ENCODE measurements around the gene PPP2R2B. TPM values are rescaled to one million over a fixed set of nuclear protein-coding genes. Genes with fewer than 3 reads are reported as not detected.

PPP2R2B gene
- polyA plus RNA-seq, 1 experiment: 0.58 TPM

GRCh38 chr5:146778795-146779194 lies 99.8 kb downstream of the PPP2R2B start:
- Histone ChIP-seq H3K4me3 (ENCODE audit: low read depth, low read length) (no peak overlapping the region), H3K27me3 (ENCODE audit: control insufficient read depth, insufficient read depth, low read length) (no peaks in the 10 kb centered on the region), H3K36me3 (ENCODE audit: control insufficient read depth, insufficient read depth, low read length) (no peaks in the 10 kb centered on the region)
- DNase-seq (ENCODE audit: low read depth): no peak
- ChIA-PET POLR2A (no interaction called here), CTCF (no interaction called here)
- TF ChIP-seq, protein P1, sequence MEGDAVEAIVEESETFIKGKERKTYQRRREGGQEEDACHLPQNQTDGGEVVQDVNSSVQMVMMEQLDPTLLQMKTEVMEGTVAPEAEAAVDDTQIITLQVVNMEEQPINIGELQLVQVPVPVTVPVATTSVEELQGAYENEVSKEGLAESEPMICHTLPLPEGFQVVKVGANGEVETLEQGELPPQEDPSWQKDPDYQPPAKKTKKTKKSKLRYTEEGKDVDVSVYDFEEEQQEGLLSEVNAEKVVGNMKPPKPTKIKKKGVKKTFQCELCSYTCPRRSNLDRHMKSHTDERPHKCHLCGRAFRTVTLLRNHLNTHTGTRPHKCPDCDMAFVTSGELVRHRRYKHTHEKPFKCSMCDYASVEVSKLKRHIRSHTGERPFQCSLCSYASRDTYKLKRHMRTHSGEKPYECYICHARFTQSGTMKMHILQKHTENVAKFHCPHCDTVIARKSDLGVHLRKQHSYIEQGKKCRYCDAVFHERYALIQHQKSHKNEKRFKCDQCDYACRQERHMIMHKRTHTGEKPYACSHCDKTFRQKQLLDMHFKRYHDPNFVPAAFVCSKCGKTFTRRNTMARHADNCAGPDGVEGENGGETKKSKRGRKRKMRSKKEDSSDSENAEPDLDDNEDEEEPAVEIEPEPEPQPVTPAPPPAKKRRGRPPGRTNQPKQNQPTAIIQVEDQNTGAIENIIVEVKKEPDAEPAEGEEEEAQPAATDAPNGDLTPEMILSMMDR (IDR thresholded peaks at IDR 0.05; ENCODE audit: insufficient read depth, low read depth, low read length): no peak

GRCh38 chr5:146778261-146778660 lies 100.3 kb downstream of the PPP2R2B start:
- CTCF ChIA-PET: no interaction called here
- DNase-seq (ENCODE audit: low read depth): no peak
- H3K4me3 ChIP-seq (ENCODE audit: low read depth, low read length): no peak overlapping the region
- POLR2A ChIA-PET: no interaction called here
- no peaks in the 10 kb centered on the region for H3K27me3 ChIP-seq (ENCODE audit: control insufficient read depth, insufficient read depth, low read length)
- no peaks in the 10 kb centered on the region for H3K36me3 ChIP-seq (ENCODE audit: control insufficient read depth, insufficient read depth, low read length)
- TF ChIP-seq, protein P1 (IDR thresholded peaks at IDR 0.05; ENCODE audit: insufficient read depth, low read depth, low read length): no peak

DNA sequence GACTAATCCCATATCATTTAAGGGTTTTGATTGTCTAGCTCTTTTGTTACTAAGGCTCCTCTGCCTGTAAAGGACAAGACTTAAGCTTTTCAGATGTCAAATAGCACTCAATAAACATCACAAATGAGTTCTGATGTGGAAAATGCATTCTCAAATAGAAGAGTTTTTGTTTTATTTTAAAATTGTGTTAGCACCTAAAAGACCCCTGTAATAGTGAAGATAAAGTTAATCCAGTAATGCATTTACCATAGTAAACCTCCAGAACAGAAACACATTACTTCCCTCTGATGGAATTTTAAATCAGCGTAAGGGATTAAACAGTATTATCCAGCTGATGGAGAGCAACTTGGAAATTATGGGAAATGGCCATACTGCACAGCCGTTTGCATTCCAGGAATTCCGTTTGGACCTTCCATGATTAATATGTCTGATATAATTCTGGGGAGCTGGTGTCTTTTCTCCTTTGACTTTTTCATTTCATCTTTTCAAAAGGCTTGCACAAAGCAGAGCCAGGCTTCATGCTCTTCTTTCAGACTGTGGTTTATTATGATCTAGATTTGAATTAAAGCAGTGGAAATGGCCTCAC lies 105.6 kb downstream of the PPP2R2B start:
- Histone ChIP-seq H3K27me3 (ENCODE audit: control insufficient read depth, insufficient read depth, low read length) (no peaks in the 10 kb centered on the region), H3K4me3 (ENCODE audit: low read depth, low read length) (no peak overlapping the region), H3K36me3 (ENCODE audit: control insufficient read depth, insufficient read depth, low read length) (no peaks in the 10 kb centered on the region)
- no peak for DNase-seq (ENCODE audit: low read depth)
- TF ChIP-seq, protein P1 (IDR thresholded peaks at IDR 0.05; ENCODE audit: insufficient read depth, low read depth, low read length): no peak
- CTCF ChIA-PET: no interaction called here
- POLR2A ChIA-PET: no interaction called here

DNA sequence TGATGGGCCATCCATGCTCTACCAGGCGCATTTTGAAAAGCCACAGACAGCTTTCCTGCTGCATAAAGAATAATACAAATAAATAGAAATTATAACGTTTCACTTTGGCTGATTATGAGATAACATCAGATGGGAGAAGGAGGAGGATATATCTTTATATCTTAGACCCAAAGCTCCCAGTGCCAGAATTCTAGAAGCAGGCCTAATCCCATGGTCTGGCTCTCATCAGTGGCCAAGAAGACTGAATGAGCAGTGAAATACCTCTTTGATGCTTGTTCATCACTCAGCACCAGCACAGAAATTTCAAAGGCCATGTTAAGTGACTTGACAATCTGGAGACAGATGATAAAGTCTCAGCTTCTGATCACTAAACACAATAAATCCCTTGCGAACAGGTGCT lies 107.6 kb downstream of the PPP2R2B start:
- Histone ChIP-seq H3K4me3 (ENCODE audit: low read depth, low read length) (no peak overlapping the region), H3K27me3 (ENCODE audit: control insufficient read depth, insufficient read depth, low read length) (no peaks in the 10 kb centered on the region), H3K36me3 (ENCODE audit: control insufficient read depth, insufficient read depth, low read length) (no peaks in the 10 kb centered on the region)
- DNase-seq (ENCODE audit: low read depth): no peak
- TF ChIP-seq, protein P1 (IDR thresholded peaks at IDR 0.05; ENCODE audit: insufficient read depth, low read depth, low read length): no peak
- POLR2A ChIA-PET: no interaction called here
- CTCF ChIA-PET: no interaction called here

DNA sequence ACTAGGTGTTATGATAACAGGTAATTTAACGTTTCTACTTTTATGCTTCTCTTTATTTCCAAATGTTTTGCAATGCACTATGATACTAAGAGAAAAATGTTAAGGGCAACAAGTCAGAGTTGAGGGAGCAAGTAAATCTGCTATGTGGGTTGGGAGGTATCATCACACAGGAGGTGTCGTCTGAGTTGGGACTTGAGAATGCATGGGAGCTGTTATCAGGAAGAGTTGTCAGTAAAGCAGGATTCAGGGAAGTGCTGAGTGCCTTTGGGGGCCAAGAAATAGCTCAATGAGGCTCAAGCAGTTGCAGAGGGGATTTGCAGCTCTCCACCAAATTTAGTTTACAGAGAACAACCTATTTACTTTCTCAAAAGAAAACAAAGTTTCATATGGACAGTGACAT lies 108.0 kb downstream of the PPP2R2B start:
- TF ChIP-seq, protein P1 (IDR thresholded peaks at IDR 0.05; ENCODE audit: insufficient read depth, low read depth, low read length): no peak
- no peaks in the 10 kb centered on the region for H3K36me3 ChIP-seq (ENCODE audit: control insufficient read depth, insufficient read depth, low read length)
- ChIA-PET CTCF (no interaction called here), POLR2A (no interaction called here)
- H3K27me3 ChIP-seq (ENCODE audit: control insufficient read depth, insufficient read depth, low read length): no peaks in the 10 kb centered on the region
- no peak for DNase-seq (ENCODE audit: low read depth)
- H3K4me3 ChIP-seq (ENCODE audit: low read depth, low read length): no peak overlapping the region
